NCI-H1694 treated with DMSO at 0.1 percent for 48 hours (cell line): ENCODE results near the gene GATA1.
A peak's percentile ranks its signal among the peaks of the same experiment; 100 is the strongest.

Experiments used
- DNase-seq: peaks from one replicate; lab custom pipeline; 2025; lab: John Stamatoyannopoulos, UW

GATA1 gene

DNA sequence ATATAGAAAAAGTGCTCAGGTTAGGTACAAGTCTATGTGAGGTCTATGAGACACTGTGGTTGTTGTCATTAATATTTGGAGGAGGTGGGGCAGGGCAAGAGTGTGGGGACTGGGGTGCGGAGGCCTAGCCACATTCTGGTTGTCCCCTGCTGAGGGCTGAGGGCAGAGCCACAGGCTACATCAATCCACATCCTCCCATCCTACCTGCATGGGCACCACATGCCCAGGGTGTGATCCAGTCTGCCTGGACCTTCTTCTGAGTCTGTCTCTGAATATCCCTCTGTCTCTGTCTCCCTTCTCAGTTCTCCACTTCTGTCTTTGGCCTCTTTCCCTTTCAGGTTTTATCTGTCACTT lies 1.2 kb upstream of the GATA1 start:
- DNase-seq = no peak

DNA sequence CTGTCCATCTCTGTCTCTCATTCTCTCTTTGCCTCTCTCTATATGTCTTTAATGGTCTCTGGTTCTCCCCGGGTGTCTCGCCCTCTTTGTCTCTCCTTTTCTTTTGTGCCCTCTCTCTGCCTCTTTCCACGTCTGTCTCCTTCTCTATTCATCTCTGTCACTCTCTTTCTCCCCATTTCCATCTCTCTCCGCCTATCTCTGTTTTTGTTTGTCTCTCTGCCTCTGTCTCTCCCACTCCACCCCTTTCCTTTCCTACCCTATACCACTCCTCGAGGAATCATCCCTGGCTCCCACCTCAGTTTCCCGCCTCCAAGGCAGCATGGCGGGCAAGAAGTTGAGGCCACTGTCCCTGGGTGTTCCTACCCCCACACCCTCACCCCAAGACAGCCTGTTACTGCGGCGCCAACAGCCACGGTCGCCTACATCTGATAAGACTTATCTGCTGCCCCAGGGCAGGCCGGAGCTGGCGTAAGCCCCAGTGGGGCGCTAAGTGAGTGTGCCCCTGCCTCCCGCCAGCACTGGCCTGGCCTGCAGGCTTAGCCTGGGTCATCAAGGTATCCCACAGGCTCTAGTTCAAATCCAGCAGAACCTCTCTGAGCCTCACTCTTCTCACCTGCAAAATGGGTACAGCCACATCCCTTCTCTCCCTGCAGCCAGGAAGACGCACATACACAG lies 713 bp upstream of the GATA1 start:
- no peak for DNase-seq

DNA sequence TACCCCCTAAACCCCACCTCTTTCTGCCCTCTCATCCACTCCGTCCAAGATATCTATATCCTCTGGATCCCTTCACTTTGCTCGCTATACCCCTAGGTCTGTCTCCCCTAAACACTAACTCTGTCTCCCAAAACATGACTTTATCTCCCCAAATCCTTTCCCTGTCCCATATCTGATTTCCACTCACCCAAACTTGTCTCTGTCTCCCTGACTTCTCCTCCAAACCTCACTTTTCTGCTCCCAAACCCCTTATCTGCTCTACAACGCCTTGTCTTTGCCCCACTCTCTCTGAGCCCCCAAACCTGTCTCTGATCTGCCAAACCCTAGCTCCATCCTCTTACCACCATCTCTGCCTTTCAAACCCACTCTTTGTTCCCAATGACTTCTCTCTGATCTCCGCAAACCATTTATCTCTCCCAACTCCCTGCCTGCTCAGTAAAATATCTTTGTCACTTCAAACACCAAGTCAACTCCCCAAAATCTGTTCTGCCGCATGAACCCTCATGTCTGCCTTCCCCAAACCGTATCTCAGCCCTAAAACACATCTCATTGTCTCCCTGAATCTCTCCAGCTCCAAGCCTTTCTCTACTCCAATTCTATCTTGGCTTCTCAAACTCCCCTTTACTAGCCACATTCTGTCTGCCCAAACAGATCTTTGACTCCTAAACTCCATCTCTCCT lies 575 bp downstream of the GATA1 start:
- no peak for DNase-seq

DNA sequence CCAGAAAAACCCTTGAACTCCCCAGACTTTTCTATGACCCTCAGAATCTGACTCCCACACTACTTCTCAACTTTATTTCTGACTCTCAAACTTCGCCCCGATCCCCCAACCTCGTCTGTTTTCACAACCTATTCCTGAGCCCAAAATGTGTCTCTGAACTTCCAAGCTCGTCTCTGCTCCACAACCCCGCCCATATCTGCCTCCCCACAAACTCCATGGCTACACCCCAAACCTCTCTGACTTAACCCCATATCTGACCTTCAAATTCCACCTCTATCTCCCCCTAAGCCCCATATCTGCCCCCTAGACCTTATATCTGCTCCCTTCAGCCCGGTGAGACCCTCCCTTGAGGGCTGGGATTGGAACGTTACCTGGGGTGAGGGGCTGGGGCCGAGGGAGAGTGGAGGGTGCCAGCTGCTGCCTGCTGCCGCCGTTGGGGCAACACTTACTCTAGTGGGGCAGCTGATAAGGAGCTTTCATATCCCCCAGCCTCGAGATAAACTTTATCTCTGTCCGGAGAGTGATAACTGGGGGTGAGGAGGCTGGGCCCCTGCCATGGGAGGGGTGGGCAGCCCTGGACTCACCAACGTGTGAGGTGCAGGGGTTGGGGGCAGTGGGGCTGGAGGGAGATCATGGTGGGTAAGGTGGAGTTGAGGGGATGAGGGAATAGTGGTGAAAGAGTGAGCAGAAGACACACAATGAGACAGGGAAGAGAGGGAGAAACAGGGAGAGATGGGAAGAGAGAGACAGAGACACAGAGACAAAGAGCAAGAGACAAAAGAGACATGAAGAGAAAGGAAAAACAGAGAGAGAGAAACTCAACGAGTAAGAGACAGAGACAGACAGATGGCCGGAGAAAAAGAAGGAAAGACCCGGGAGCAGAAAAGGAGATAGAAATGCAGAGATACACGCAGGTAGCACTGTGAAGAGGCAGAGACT lies 1.4 kb downstream of the GATA1 start:
- no peak for DNase-seq

DNA sequence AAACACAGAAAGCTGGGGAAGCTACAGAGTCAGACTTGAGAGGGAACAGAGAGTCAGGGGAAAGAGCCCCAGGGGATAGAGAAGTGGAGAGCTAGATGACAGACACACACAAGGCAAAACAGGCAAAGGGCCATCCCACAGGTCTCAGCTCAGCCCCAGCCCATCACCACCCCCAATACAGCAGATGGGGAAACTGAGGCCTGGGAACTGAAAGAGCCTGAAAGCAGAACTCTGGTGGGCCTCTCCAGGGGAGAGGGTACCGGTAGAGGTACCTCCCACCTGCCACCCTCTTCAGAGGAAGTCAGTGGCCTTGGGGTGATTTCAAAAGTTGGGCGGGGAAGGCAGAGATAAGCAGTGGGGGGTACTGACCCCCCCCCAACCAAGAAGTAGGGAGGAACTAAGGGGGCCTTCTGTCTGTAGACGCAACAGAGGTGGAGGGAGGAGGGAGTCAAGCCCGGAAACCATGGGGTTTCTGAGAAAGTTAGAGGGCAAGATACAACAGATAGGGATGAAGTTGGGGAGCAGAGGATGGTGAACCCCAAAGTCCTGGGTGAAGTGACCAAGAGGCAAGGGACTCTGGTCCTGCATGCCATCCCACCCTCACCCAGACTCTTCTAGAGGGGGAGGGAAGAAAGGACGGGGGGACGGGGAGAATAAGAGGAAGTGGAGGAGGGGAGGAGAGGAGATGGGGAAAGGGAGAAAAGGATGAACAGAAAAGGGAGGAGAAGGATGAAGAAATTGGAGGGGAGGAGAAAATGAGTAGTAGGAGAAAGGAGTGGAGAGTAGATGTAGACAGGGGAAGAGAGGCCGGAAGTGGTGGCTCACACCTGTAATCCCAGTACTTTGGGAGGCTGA lies 3.2 kb downstream of the GATA1 start:
- no peak for DNase-seq

DNA sequence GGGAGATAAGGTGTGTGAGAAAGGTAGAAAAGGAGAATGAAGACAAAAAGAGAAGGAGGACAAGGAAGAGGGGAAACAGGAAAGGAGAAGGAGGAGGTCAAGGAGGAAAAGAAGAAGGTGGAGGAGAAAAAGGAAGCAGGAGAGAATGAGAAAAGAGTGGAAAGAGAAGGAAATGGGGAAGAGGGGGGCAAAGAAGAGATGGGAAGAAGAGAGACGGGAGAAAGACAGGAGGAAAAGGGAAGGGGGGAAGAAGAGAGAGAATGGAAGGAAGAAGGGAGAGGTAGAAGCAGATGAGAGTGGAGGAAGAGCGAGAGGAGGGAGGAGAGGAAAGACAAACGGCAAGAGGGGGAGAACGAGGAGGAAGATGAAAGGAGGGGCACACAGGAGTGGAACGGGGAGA lies 4.1 kb downstream of the GATA1 start:
- no peak for DNase-seq

DNA sequence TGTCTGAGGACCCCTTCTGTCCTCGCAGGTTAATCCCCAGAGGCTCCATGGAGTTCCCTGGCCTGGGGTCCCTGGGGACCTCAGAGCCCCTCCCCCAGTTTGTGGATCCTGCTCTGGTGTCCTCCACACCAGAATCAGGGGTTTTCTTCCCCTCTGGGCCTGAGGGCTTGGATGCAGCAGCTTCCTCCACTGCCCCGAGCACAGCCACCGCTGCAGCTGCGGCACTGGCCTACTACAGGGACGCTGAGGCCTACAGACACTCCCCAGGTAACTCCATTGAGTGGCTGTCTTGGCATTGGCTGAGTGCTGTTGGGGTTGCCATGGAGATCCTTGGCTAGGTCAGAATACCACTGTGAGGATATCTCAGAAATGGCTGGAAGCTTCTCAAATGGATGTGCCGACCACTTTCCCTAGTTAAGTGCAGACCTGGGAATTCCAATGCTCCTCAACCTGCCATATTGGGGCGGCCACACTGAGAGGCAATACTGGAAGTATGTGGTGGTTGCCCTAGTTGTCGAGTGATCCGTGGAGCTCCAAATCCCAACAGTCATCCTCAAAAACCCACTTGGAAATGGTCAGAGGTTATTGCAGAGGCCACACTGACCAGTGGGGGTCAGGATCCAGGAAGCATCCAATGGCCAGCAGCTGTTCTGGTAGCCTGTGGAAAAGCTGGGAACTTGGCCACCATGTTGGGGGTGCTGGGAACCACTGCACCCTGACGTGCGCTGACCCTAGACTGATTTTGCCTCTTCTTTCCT lies 4.9 kb downstream of the GATA1 start:
- no peak for DNase-seq

DNA sequence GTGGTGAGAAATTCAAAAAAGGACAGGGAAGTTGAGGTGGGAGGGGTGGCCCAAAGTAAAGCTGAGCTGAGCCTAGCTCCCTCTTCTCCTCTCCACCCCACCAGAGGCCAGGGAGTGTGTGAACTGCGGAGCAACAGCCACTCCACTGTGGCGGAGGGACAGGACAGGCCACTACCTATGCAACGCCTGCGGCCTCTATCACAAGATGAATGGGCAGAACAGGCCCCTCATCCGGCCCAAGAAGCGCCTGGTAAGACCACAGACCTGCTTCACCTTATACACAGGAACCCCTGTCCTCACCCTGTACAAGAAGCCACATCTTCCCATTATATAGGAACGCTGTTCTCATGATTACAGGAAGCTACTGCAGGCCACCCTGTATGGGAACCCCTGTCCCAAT lies 5.8 kb downstream of the GATA1 start:
- DNase-seq = no peak

DNA sequence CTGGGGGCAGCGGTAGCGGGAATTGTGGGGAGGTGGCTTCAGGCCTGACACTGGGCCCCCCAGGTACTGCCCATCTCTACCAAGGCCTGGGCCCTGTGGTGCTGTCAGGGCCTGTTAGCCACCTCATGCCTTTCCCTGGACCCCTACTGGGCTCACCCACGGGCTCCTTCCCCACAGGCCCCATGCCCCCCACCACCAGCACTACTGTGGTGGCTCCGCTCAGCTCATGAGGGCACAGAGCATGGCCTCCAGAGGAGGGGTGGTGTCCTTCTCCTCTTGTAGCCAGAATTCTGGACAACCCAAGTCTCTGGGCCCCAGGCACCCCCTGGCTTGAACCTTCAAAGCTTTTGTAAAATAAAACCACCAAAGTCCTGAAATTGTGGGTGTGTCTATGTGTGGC lies 7.5 kb downstream of the GATA1 start:
- no peak for DNase-seq

DNA sequence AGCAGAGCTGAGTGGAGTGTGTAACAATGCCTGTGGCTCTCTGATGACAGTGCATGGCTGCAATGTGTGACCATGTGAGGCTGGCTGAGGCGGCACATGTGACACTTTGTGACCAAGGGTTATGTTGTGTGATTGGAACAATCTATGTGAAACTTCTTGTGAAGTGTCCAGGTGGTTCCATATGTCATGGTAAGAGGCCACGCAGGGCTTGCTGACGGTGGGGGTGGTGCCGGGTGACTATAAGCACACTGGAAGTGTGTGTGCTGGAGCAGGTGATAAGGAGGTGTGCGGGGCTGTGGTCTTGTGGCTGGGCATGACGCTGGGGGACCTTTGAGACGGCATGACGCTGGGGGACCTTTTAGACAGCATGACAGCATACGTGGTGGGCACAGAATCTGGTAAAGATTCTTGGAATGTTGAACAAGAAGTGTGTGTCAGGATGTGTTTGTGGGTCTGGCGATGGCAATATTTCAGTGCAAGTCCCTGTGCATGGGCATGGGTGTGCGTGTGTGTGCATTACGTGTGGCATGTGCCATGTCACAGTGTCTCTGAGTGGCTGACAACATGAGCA lies 8.0 kb downstream of the GATA1 start:
- DNase-seq = no peak

DNA sequence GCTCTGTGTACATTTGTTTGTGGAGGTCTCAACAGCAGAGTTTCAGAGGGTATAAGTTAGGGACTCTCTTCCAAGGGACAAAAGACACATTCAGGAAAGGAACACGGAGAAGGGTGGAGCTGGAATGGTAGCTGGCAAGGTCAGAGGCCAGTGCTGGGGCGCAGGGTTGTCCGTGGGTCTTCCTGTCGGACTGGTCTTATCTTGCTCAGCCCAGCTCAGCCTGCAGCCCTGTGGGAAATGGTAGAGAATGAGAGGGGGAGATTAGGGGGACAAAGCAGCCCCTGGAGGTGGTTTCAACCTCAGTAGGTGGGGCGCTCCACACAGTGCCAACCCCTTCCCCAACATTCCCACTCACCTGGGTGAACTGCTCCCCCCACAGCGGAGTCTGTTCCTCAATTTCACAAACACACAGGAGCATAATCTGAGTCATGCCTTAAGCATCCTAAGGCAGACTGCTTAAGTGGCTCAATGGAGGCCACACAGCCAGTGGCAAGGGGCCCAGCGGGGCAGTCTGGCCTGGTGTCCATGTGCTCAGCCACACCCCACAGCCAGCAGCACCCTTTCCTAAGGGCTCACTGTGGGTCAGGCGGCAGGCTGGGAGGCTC lies 8.6 kb downstream of the GATA1 start:
- no peak for DNase-seq

DNA sequence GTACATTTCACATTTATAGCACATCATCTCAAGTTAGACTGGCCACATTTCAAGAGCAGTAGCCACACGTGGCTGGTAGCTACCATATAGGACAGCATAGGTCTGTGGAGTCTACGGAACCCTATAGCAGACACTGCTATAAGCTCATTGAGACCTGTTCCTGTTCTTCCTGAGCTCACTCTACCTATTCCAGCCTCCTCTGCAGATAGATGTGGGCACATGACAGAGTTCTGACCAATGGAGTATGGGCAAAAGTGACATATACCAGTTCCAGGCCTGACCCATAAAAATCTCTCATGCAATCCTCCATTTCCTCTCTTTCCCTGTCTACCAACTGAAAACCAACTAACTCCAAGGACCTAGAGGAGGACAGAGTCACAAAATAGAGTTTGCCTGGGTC lies 11.9 kb downstream of the GATA1 start:
- DNase-seq = no peak

DNA sequence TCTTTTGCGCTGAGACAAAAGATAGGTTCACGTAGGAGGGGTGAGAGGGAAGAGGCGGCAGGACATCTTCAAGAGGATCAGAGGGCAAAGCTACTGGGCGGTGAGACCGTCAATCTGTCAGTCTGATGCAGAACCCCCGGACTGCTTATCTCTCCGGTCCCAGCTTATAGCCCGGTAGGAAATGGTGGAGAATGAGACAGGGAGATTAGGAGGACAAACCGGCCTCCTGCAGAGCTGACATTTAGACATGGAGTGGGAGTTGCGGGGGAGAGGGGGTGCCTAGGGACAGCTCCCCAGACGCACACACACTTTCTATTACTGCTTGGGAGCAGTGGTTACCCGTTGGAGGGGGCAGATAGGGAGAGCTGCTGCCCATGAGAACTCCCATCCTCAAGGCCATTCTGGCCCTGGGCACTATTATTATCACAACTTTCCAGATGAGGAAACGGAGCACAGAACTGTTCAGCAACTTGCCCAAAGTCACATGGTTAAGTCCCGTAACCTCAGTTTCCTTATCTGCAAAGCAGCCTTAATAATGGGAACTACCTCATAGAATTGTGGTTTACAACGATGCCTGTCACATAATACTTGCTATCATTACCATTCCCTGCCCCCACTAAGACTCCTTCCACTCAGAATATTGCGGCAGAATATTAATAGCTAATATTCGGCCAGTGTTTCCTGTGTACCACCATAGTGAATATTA lies 14.3 kb downstream of the GATA1 start:
- DNase-seq = no peak

DNA sequence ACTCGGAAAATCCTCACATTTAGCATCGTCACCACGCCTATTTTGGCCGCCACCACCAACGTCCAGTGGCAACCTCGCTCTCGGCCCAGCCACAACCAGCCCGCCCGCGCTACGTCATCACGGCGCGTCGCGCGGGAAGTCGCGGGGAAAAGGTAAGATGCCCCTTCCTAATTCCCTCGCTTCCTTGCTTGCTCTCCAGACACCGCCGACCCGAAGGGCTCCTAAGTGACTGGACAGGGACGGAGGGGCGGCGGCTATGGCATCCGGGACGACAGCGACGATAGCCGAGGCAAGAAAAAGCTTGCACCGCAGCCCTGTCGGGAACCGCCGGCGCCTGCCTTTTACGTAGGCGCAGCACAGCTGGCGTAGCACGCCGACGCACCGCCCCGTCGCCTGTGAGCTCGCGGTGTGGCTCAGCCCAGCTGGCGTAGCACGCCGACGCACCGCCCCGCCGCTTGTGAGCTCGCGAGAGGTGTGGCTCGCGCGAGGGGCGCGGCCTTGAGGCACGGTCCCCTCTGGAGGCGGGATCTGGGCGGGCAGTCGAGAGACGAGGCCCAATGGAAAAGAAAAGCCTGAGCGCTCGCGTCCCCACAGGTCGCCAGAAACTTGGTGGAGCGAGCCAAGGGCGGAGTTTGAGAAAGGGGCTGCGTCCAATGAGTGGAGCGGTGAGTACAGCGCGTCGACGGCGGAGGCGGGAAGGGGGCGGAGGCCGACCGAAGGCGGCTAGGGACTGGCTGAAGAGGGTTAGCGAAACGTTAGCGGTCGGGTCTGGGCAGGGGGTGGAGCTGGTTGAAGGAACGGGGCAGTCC lies 15.1 kb downstream of the GATA1 start, which contains the start of gene HDAC6:
HDAC6 (plus strand) TSS at position 788 of the 809 bp plus-strand sequence. CDS start 626 bp downstream, outside the sequence.
- peak; percentile 95 for DNase-seq

DNA sequence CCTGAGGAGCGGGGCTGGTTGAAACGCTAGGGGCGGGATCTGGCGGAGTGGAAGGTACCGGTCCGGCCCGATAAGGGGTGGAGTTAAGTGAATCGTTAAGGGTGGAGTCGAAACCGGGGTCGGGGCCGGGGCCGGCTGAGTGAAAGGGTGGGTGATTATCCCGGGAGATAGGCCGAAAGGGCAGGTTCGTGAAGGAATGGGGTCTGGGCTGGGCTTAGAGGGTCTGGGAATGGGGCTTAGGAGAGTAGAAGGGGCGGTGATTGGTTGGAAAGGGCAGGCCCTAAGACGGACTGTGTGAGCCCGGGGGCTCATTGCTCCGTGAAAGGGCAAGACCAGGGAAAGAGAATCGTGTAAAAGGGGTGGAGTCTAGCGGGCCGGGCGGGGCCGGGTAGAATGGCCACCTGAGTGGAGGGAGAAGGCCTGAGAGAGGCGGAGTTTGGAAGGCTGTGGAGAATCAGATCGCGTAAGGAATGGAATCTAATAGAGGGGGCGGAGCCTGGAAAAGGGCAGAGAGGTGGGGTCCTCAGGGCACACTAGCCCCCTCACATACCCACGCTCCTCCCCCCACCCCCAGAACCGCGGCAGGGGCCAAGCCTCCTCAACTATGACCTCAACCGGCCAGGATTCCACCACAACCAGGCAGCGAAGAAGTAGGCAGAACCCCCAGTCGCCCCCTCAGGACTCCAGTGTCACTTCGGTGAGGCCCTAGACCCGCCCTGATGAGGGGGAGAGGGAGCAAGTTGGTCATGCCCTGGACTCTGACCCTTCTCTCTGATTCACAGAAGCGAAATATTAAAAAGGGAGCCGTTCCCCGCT lies 15.9 kb downstream of the GATA1 start:
- peak; percentile 80 for DNase-seq

DNA sequence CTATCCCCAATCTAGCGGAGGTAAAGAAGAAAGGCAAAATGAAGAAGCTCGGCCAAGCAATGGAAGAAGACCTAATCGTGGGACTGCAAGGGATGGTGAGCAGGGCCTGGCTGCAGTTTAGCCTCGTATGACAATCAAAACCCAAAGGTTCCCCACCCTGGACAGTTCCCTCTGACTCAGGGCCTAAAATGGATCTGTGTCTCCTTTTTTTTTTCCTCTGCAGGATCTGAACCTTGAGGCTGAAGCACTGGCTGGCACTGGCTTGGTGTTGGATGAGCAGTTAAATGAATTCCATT lies 16.5 kb downstream of the GATA1 start:
- no peak for DNase-seq

DNA sequence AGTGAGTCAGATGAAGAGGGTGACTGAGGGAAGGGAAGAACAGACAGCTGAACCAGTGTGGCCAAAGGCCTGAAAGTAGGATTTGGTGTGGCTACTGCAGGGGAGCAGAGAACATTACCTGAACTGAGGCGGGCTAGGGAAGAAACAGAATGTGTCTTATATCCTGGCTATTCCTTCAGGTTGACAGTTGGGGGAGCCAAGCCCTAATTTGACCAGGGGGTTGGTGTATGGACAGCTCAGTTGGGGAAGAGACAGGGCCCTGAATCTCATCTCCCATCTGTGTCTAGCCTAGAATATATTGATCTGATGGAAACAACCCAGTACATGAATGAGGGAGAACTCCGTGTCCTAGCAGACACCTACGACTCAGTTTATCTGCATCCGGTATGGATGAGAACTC lies 19.7 kb downstream of the GATA1 start:
- no peak for DNase-seq

DNA sequence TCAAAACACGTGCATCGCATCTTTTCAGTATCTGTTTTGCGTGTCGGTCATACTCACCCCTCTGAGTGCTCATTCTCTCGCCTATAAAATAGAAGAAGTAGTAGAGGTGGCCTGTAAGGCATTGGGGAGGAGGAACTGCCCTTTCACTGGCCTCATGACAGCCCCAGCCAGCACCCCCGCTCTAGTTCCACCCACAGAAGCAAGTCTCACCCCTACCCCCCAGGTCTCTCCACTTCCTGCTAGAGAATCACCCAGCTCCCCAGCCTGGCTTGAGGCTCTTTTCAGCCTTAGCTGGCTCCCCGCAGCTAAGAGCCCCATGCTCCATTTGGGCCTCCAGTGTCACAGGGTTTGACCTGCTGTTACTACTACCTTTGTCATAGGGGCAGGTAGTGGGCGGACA lies 27.3 kb downstream of the GATA1 start:
- no peak for DNase-seq
